SK-N-SH (cell line): Measurements from ENCODE around the gene NSF. TPM values are rescaled to one million over a fixed set of nuclear protein-coding genes. Genes with fewer than 3 reads are reported as not detected.
"Not testable (repeated sequence)": the region's sequence is repeated elsewhere in the genome, so short reads cannot be mapped to it uniquely, and the experiment has no call there.

Source experiments
- CTCF ChIA-PET: fragments of 300-600, 350-600 bp; formaldehyde crosslinking; extraction: SDS; loops from one replicate; lab custom pipeline; 2021; lab: Yijun Ruan, JAX
- POLR2A ChIA-PET: fragments of 350-600 bp; sonication (Branson Sonifier 250); formaldehyde crosslinking; extraction: SDS; loops from one replicate; lab custom pipeline; 2020; ENCODE audit warnings: antibody characterized with exemption, inconsistent platforms; lab: Yijun Ruan, JAX
- DNase-seq: peaks from one replicate; pipeline ENCODE4 v3.0.0; 2012
- H2AFZ ChIP-seq: fragments of 200-600 bp; sonication (generic); 2 replicates; pipeline ENCODE4 v1.8.1; 2016; ENCODE audit warnings: antibody characterized with exemption, mild to moderate bottlenecking, low read depth
- H3F3A ChIP-seq: fragments of 200-600 bp; sonication (generic); replicated peaks from 2 replicates; pipeline ENCODE3; 2016; ENCODE audit warnings: antibody characterized with exemption, mild to moderate bottlenecking; ENCODE audit not compliant: insufficient read depth
- H3K27ac ChIP-seq, 2 experiments: fragments of 200-500 bp in 1 of 2; fragments of 200-600 bp in 1 of 2; sonication (Bioruptor generic) in 1 of 2; sonication (generic), shearing (Covaris generic) in 1 of 2; 2 replicates each; pipeline versions ENCODE4 v1.5.1 to v1.6.1; 2014 to 2016; ENCODE audit warnings: low read depth in 2 of 2, inconsistent platforms in 1 of 2, low read length in 1 of 2, mild to moderate bottlenecking in 1 of 2, mixed read lengths in 1 of 2
- H3K27me3 ChIP-seq: fragments of 200-600 bp; sonication (generic), shearing (Covaris generic); 2 replicates; pipeline ENCODE4 v1.6.1; 2016; ENCODE audit warnings: mixed run types; ENCODE audit not compliant: insufficient read depth
- H3K36me3 ChIP-seq, 2 experiments: fragments of 200-500 bp in 1 of 2; fragments of 200-600 bp in 1 of 2; sonication (Bioruptor generic) in 1 of 2; sonication (generic) in 1 of 2; replicated peaks in 1 of 2; 2 replicates each; pipeline versions ENCODE3 to v1.5.1; 2014 to 2016; ENCODE audit warnings: low read length in 1 of 2, mild to moderate bottlenecking in 1 of 2; ENCODE audit not compliant: insufficient read depth in 2 of 2, control insufficient read depth in 1 of 2
- H3K4me1 ChIP-seq, 2 experiments: fragments of 200-500 bp in 1 of 2; fragments of 200-600 bp in 1 of 2; sonication (Bioruptor generic) in 1 of 2; sonication (generic), shearing (Covaris generic) in 1 of 2; 2 replicates each; pipeline versions ENCODE4 v1.5.1 to v1.6.1; 2014 to 2016; ENCODE audit warnings: low read depth in 1 of 2, low read length in 1 of 2, mixed run types in 1 of 2; ENCODE audit not compliant: insufficient read depth in 2 of 2, control insufficient read depth in 1 of 2
- H3K4me2 ChIP-seq: fragments of 200-600 bp; sonication (generic), shearing (Covaris generic); 2 replicates; pipeline ENCODE4 v1.6.1; 2017; ENCODE audit warnings: mixed run types
- H3K4me3 ChIP-seq, 2 experiments: fragments of 200-500 bp in 1 of 2; fragments of 200-600 bp in 1 of 2; sonication (Bioruptor generic) in 1 of 2; sonication (generic), shearing (Covaris generic) in 1 of 2; 2 replicates each; pipeline versions ENCODE4 v1.5.1 to v1.8.1; 2014 to 2016; ENCODE audit warnings: low read depth in 2 of 2, inconsistent platforms in 1 of 2, low read length in 1 of 2, mild to moderate bottlenecking in 1 of 2, mixed read lengths in 1 of 2, moderate library complexity in 1 of 2
- H3K79me2 ChIP-seq: fragments of 200-600 bp; sonication (generic); 2 replicates; pipeline ENCODE4 v1.8.1; 2017; ENCODE audit warnings: mild to moderate bottlenecking; ENCODE audit not compliant: insufficient read depth
- H3K9ac ChIP-seq: fragments of 200-600 bp; sonication (generic); 2 replicates; pipeline ENCODE4 v1.6.1; 2017; ENCODE audit warnings: mixed run types
- H3K9me2 ChIP-seq: fragments of 200-600 bp; sonication (generic); 2 replicates; pipeline ENCODE4 v1.6.1; 2017; ENCODE audit warnings: mixed run types
- H3K9me3 ChIP-seq: fragments of 200-600 bp; sonication (generic); 2 replicates; pipeline ENCODE4 v1.6.1; 2017; ENCODE audit warnings: mixed run types, mild to moderate bottlenecking, moderate library complexity
- H4K20me1 ChIP-seq: fragments of 200-600 bp; sonication (generic); 2 replicates; pipeline ENCODE4 v1.6.1; 2017; ENCODE audit warnings: mild to moderate bottlenecking, mixed run types; ENCODE audit not compliant: insufficient read depth
- FOXM1 ChIP-seq: IDR thresholded peaks from 2 replicates; pipeline ENCODE4 v1.4.0; 2012; ENCODE audit warnings: low read depth, mild to moderate bottlenecking
- MEF2A ChIP-seq: IDR thresholded peaks from 2 replicates; pipeline ENCODE4 v1.4.0; 2012; ENCODE audit warnings: low read depth, borderline replicate concordance
- NRF1 ChIP-seq: IDR thresholded peaks from 2 replicates; pipeline ENCODE4 v1.6.1; 2012; ENCODE audit warnings: low read depth, mild to moderate bottlenecking, low read length
- SIN3A ChIP-seq: IDR thresholded peaks from 2 replicates; pipeline ENCODE4 v1.6.1; 2012; ENCODE audit warnings: low read depth, mild to moderate bottlenecking, low read length, moderate library complexity, borderline replicate concordance
- WGBS: methylation state at CpG from one replicate; pipeline ENCODE4 v1.1.6; 2017; ENCODE audit warnings: low lambda C conversion rate; 5-methylcytosine and 5-hydroxymethylcytosine counted together
- polyA plus RNA-seq, 3 experiments: library from polyadenylated mRNA; depleted of rRNA; stranded (reverse); fragments of >200 nt; gene quantifications; 2 replicates each; pipeline ENCODE4 v1.2.3, GENCODE V29; 2012
- TF ChIP-seq, protein P1 (sequence below): fragments of 200-600 bp; sonication (generic); IDR thresholded peaks from 2 replicates; pipeline ENCODE4 v1.6.1; 2017; ENCODE audit warnings: antibody characterized with exemption, mild to moderate bottlenecking, moderate library complexity
- TF ChIP-seq, protein P2 (sequence below): IDR thresholded peaks from 2 replicates; pipeline ENCODE4 v1.4.0; 2012; ENCODE audit warnings: low read depth
- TF ChIP-seq, protein P3 (sequence below): IDR thresholded peaks from 2 replicates; pipeline ENCODE4 v1.6.1; 2012; ENCODE audit warnings: mild to moderate bottlenecking, low read depth, low read length, moderate library complexity
- TF ChIP-seq, protein P4 (sequence below): IDR thresholded peaks from 2 replicates; pipeline ENCODE4 v1.4.0; 2012; ENCODE audit warnings: low read depth, borderline replicate concordance

NSF gene
- polyA plus RNA-seq, 1 of the 3 experiments (the other 2 are of a cell fraction): 31.4 TPM

DNA sequence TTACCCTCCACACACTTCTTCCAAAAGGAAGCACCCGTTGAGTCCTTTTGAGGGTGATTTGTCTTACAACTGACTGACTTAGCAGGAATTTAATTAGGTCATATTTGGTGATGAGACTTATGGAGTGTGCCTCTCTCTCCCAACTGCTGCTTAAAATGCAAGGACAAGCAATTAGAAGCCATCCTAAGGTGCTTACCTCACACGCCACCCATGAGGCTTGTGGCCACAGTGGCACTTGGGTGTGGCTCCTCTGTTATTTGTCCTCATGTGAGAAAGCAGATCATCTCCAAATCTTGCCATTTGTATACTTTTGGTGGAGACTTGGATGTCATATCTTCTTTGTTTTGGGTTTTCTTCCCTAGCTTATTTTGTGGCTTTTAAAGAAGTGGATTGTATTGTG, 166.4 kb downstream of the NSF start:
- Histone ChIP-seq H4K20me1 (no peaks in the 10 kb centered on the region), H3K9me3 (no peaks in the 10 kb centered on the region), H3K36me3 (peaks cover 19 to 37% of the 10 kb centered on the region in 2 experiments), H3K27me3 (no peaks in the 10 kb centered on the region), H3K4me2 (no peak overlapping the region), H2AFZ (no peak overlapping the region), H3K9me2 (no peaks in the 10 kb centered on the region), H3K27ac (no peak overlapping the region), H3K79me2 (no peaks in the 10 kb centered on the region), H3K9ac (no peak overlapping the region), H3K4me1 (no peaks in the 10 kb centered on the region), H3K4me3 (no peak overlapping the region), H3F3A (peaks cover 4% of the 10 kb centered on the region)
- 91% methylated on average over 2 of the region's 2 CpGs for WGBS
- TF ChIP-seq, protein P1, sequence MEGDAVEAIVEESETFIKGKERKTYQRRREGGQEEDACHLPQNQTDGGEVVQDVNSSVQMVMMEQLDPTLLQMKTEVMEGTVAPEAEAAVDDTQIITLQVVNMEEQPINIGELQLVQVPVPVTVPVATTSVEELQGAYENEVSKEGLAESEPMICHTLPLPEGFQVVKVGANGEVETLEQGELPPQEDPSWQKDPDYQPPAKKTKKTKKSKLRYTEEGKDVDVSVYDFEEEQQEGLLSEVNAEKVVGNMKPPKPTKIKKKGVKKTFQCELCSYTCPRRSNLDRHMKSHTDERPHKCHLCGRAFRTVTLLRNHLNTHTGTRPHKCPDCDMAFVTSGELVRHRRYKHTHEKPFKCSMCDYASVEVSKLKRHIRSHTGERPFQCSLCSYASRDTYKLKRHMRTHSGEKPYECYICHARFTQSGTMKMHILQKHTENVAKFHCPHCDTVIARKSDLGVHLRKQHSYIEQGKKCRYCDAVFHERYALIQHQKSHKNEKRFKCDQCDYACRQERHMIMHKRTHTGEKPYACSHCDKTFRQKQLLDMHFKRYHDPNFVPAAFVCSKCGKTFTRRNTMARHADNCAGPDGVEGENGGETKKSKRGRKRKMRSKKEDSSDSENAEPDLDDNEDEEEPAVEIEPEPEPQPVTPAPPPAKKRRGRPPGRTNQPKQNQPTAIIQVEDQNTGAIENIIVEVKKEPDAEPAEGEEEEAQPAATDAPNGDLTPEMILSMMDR: no peak
- DNase-seq: no peak
- ChIA-PET CTCF (interaction anchor here (1.2 kb wide), 1 partner anchor 55 kb away, joined by 3 read pairs; no protein-coding TSS in a partner anchor), POLR2A (no interaction called here)

DNA sequence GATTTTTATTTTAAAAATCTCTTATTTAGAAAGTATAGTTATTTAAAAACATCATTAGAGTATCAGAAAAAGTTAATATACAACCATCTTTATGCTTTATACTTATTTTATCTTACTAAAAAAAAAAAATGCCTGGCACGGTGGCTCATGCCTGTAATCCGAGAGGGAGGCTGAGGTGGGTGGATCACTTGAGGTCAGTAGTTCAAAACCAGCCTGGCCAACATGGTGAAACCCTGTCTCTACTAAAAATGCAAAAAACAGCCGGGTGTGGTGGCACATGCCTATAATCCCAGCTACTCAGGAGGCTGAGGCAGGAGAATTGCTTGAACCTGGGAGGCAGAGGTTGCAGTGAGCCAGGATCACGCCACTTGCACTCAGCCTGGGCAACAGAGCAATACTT, 167.1 kb downstream of the NSF start:
- H3K4me2 ChIP-seq, H3K9me2 ChIP-seq, H4K20me1 ChIP-seq, DNase-seq, H3F3A ChIP-seq, H3K27ac ChIP-seq, H3K27me3 ChIP-seq, H3K9ac ChIP-seq, POLR2A ChIA-PET, H3K79me2 ChIP-seq, H2AFZ ChIP-seq, H3K9me3 ChIP-seq, H3K4me3 ChIP-seq, H3K4me1 ChIP-seq: not testable (repeated sequence)
- peaks cover 16 to 34% of the 10 kb centered on the region in 2 experiments for H3K36me3 ChIP-seq
- CTCF ChIA-PET: interaction anchor here (1.1 to 1.9 kb wide), 3 partner anchors 12 to 84 kb away, joined by 3 to 8 read pairs (median 3); no protein-coding TSS in a partner anchor
- 86% methylated on average over 4 of the region's 4 CpGs for WGBS

DNA sequence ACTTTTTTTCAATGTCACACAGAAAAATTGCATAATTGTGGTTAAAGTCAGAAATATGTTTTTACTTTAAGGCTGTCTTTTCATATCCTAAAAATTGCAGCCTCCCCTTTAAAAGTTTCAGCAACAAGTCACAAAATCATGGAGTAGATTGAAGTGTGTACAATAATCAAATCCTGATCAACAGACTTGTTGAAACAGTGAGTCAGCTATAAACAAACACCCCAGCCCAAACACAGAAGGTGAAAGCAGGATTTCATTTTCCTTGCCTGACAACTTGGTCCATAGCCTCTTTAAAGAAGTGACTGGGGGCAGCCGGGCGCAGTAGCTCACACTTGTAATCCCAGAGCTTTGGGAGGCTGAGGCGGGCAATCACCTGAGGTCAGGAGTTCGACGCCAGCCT, 168.1 kb downstream of the NSF start:
- POLR2A ChIA-PET: no interaction called here
- no peaks in the 10 kb centered on the region for H3K27me3 ChIP-seq
- TF ChIP-seq MEF2A: no peak
- no peak for TF ChIP-seq FOXM1
- no peak for TF ChIP-seq NRF1
- TF ChIP-seq, protein P2, sequence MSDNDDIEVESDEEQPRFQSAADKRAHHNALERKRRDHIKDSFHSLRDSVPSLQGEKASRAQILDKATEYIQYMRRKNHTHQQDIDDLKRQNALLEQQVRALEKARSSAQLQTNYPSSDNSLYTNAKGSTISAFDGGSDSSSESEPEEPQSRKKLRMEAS: no peak
- TF ChIP-seq, protein P3, sequence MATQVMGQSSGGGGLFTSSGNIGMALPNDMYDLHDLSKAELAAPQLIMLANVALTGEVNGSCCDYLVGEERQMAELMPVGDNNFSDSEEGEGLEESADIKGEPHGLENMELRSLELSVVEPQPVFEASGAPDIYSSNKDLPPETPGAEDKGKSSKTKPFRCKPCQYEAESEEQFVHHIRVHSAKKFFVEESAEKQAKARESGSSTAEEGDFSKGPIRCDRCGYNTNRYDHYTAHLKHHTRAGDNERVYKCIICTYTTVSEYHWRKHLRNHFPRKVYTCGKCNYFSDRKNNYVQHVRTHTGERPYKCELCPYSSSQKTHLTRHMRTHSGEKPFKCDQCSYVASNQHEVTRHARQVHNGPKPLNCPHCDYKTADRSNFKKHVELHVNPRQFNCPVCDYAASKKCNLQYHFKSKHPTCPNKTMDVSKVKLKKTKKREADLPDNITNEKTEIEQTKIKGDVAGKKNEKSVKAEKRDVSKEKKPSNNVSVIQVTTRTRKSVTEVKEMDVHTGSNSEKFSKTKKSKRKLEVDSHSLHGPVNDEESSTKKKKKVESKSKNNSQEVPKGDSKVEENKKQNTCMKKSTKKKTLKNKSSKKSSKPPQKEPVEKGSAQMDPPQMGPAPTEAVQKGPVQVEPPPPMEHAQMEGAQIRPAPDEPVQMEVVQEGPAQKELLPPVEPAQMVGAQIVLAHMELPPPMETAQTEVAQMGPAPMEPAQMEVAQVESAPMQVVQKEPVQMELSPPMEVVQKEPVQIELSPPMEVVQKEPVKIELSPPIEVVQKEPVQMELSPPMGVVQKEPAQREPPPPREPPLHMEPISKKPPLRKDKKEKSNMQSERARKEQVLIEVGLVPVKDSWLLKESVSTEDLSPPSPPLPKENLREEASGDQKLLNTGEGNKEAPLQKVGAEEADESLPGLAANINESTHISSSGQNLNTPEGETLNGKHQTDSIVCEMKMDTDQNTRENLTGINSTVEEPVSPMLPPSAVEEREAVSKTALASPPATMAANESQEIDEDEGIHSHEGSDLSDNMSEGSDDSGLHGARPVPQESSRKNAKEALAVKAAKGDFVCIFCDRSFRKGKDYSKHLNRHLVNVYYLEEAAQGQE: no peak
- TF ChIP-seq, protein P4, sequence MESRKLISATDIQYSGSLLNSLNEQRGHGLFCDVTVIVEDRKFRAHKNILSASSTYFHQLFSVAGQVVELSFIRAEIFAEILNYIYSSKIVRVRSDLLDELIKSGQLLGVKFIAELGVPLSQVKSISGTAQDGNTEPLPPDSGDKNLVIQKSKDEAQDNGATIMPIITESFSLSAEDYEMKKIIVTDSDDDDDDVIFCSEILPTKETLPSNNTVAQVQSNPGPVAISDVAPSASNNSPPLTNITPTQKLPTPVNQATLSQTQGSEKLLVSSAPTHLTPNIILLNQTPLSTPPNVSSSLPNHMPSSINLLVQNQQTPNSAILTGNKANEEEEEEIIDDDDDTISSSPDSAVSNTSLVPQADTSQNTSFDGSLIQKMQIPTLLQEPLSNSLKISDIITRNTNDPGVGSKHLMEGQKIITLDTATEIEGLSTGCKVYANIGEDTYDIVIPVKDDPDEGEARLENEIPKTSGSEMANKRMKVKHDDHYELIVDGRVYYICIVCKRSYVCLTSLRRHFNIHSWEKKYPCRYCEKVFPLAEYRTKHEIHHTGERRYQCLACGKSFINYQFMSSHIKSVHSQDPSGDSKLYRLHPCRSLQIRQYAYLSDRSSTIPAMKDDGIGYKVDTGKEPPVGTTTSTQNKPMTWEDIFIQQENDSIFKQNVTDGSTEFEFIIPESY: no peak
- TF ChIP-seq SIN3A: no peak
- TF ChIP-seq, all 33 proteins: peak for 0
- Histone ChIP-seq H3K79me2 (no peaks in the 10 kb centered on the region), H3K9me2 (no peaks in the 10 kb centered on the region), H4K20me1 (no peaks in the 10 kb centered on the region), H3K9me3 (no peaks in the 10 kb centered on the region), H3F3A (peaks cover under 1% of the 10 kb centered on the region), H3K4me1 (peaks cover 0 to 2% of the 10 kb centered on the region in 2 experiments; a peak in 1 of 4 replicates), H3K36me3 (peaks cover 9 to 31% of the 10 kb centered on the region in 2 experiments), H2AFZ (no peak overlapping the region), H3K4me3 (no peak overlapping the region), H3K9ac (no peak overlapping the region), H3K27ac (no peak overlapping the region), H3K4me2 (no peak overlapping the region)
- no peak for DNase-seq
- WGBS: 94% methylated on average over 5 of the region's 5 CpGs
- CTCF ChIA-PET: interaction anchor here (1.1 to 1.9 kb wide), 2 partner anchors 13 to 83 kb away, joined by 3 to 8 read pairs; no protein-coding TSS in a partner anchor
